K562 (cell line): Measurements from ENCODE around the gene TMEM203. TPM values are rescaled to one million over a fixed set of nuclear protein-coding genes. Genes with fewer than 3 reads are reported as not detected.

Source experiments
- ATF6 ChIP-seq: sonication (generic); formaldehyde crosslinking; IDR thresholded peaks from 2 replicates; pipeline ENCODE4 v1.4.0; 2020; ENCODE audit warnings: mild to moderate bottlenecking, missing genetic modification reagents
- CEBPG ChIP-seq, 3 experiments: fragments of 200-800 bp in 1 of 3; sonication (Bioruptor generic) in 1 of 3; sonication (generic) in 1 of 3; formaldehyde crosslinking in 1 of 3; IDR thresholded peaks in 2 of 3; conservative IDR thresholded peaks in 1 of 3; 2 replicates each; pipeline versions ENCODE4 v1.6.1 to v1.8.0; 2016 to 2022; ENCODE audit warnings: missing compliant biosample characterization in 2 of 3, missing genetic modification characterization in 2 of 3, mild to moderate bottlenecking in 1 of 3, missing genetic modification reagents in 1 of 3
- CREB5 ChIP-seq: fragments of 250-450 bp; sonication (Bioruptor Pico); IDR thresholded peaks from 2 replicates; pipeline ENCODE4 v1.5.0; 2020; ENCODE audit warnings: mild to moderate bottlenecking
- CTCFL ChIP-seq: IDR thresholded peaks from 2 replicates; pipeline ENCODE4 v1.6.1; 2011; ENCODE audit warnings: borderline replicate concordance, low read depth, mild to moderate bottlenecking, moderate library complexity, low read length; ENCODE audit not compliant: insufficient read depth, poor library complexity, severe bottlenecking
- ERF ChIP-seq: fragments of 450-650 bp; formaldehyde crosslinking; IDR thresholded peaks from 2 replicates; pipeline ENCODE4 v1.4.0; 2020; ENCODE audit warnings: mild to moderate bottlenecking, mixed read lengths
- ESRRB ChIP-seq: fragments of 250-450 bp; sonication (Bioruptor Pico); IDR thresholded peaks from 2 replicates; pipeline ENCODE4 v1.5.0; 2020; ENCODE audit warnings: mild to moderate bottlenecking, moderate library complexity, borderline replicate concordance
- FOXO4 ChIP-seq: fragments of 450-650 bp; formaldehyde crosslinking; IDR thresholded peaks from 2 replicates; pipeline ENCODE4 v1.4.0; 2020; ENCODE audit warnings: mild to moderate bottlenecking, moderate library complexity
- KLF10 ChIP-seq: fragments of 250-450 bp; sonication (Bioruptor Pico); IDR thresholded peaks from 2 replicates; pipeline ENCODE4 v1.6.1; 2021; ENCODE audit warnings: matching md5 sums
- POU5F1 ChIP-seq: fragments of 150-350 bp; IDR thresholded peaks from 2 replicates; pipeline ENCODE4 v1.6.1; 2014; ENCODE audit warnings: borderline replicate concordance, low read length, low read depth, mild to moderate bottlenecking; ENCODE audit not compliant: partially characterized antibody
- RB1 ChIP-seq: fragments of 450-650 bp; IDR thresholded peaks from 2 replicates; pipeline ENCODE4 v1.6.1; 2017; ENCODE audit warnings: low read depth, mild to moderate bottlenecking
- SIX5 ChIP-seq, 2 experiments: IDR thresholded peaks; 2 replicates each; pipeline ENCODE4 v1.6.1; 2011; ENCODE audit warnings: low read length in 2 of 2, borderline replicate concordance in 1 of 2, low read depth in 1 of 2, mild to moderate bottlenecking in 1 of 2, moderate library complexity in 1 of 2; ENCODE audit not compliant: insufficient read depth in 1 of 2
- TBL1XR1 ChIP-seq, 2 experiments: IDR thresholded peaks; 2 replicates each; pipeline ENCODE4 v1.6.1; 2012; ENCODE audit warnings: improper control_type of control experiment in 2 of 2, low read length in 2 of 2, mild to moderate bottlenecking in 1 of 2
- TCF15 ChIP-seq: fragments of 250-450 bp; sonication (Bioruptor Pico); IDR thresholded peaks from 2 replicates; pipeline ENCODE4 v1.8.0; 2022; ENCODE audit warnings: moderate library complexity, mild to moderate bottlenecking, inconsistent platforms
- TRIM24 ChIP-seq, 2 experiments: fragments of 450-650 bp; IDR thresholded peaks; 2 replicates each; pipeline ENCODE4 v1.6.1; 2016
- ZEB2 ChIP-seq: fragments of 450-650 bp; IDR thresholded peaks from 2 replicates; pipeline ENCODE4 v1.6.1; 2016
- ZKSCAN1 ChIP-seq: fragments of 150-350 bp; IDR thresholded peaks from 2 replicates; pipeline ENCODE4 v1.6.1; 2016; ENCODE audit warnings: low read depth, low read length
- ZNF41 ChIP-seq: fragments of 250-450 bp; sonication (Bioruptor Pico); conservative IDR thresholded peaks from 2 replicates; pipeline ENCODE4 v1.4.0; 2020; ENCODE audit warnings: mild to moderate bottlenecking
- ZNF655 ChIP-seq: fragments of 250-450 bp; sonication (Bioruptor Pico); IDR thresholded peaks from 2 replicates; pipeline ENCODE4 v1.5.0; 2021
- ZNF695 ChIP-seq: fragments of 450-650 bp; formaldehyde crosslinking; IDR thresholded peaks from 2 replicates; pipeline ENCODE4 v1.4.0; 2020; ENCODE audit warnings: mild to moderate bottlenecking, moderate library complexity
- polyA plus RNA-seq, 8 experiments: library from polyadenylated mRNA; depleted of rRNA in 4 of 8; stranded (reverse) in 5 of 8; unstranded in 3 of 8; fragments of >200 nt; fragmentation: Nextera tagmentation in 2 of 8; fragmentation: Illumina TruSeq in 1 of 8; extraction: Ambion mirVana in 2 of 8; extraction: Trizol in 1 of 8; gene quantifications; 2 replicates each; pipeline versions ENCODE4 v1.2.1 to v1.2.3, GENCODE V29; 2011 to 2014; ENCODE audit warnings: inconsistent platforms in 1 of 8, missing spikeins in 1 of 8
- total RNA-seq, 7 experiments: library from RNA; depleted of rRNA in 6 of 7; stranded (reverse); fragments of >200 nt in 6 of 7; fragmentation: Illumina TruSeq in 2 of 7; extraction: Trizol in 2 of 7; gene quantifications; 2 replicates each; pipeline versions ENCODE4 v1.2.1 to v1.2.3, GENCODE V29; 2011 to 2021; ENCODE audit warnings: low replicate concordance in 1 of 7

Gene TMEM203
- total and polyA plus RNA-seq, 9 of the 15 experiments (the other 6 are each of a cell fraction or from before 2014, with no cell fraction given): 8.8 to 59.5 (median 37.6) TPM

GRCh38 chr9:137240318-137240840 is 34.9 kb upstream of the TMEM203 start (continued):
- TF ChIP-seq TCF15 (CRISPR knock-in tag) (no peak), KLF10 (no peak), RB1 (peak; percentile 81; the same call in 1 of the 2 replicates), CREB5 (CRISPR knock-in tag) (no peak), CTCFL (peak; percentile 53), FOXO4 (CRISPR knock-in tag) (no peak), ATF6 (CRISPR knock-in tag) (0 out of 2 replicates have a peak, but pooled peaks have one; percentile 75), SIX5 (IDR thresholded peaks at IDR 0.05; ENCODE audit: borderline replicate concordance in 1 of 2, insufficient read depth in 1 of 2, low read depth in 1 of 2, low read length in 2 of 2) (no peak), ESRRB (CRISPR knock-in tag) (no peak), ZKSCAN1 (no peak), TRIM24 (IDR thresholded peaks at IDR 0.05) (peak in 1 of 2 experiments; percentile 52; a peak in 1 of 4 replicates), ZNF41 (CRISPR knock-in tag) (0 out of 2 replicates have a peak, but pooled peaks have one; percentile 21), ZEB2 (no peak), ZNF655 (CRISPR knock-in tag) (no peak), TBL1XR1 (IDR thresholded peaks at IDR 0.05; ENCODE audit: low read length in 2 of 2) (no peak), CEBPG (CRISPR knock-in tag; IDR thresholded peaks at IDR 0.05) (no peak), CEBPG (tag; conservative IDR thresholded peaks at IDR 0.05 in 1 of 2, IDR thresholded peaks at IDR 0.05 in 1 of 2) (no peak), ERF (peak; percentile 64; the same call in 1 of the 2 replicates), POU5F1 (no peak), ZNF695 (CRISPR knock-in tag) (no peak)
